Left lung (tissue), 10 donors: ENCODE measurements around the gene RAB29. TPM values are rescaled to one million over a fixed set of nuclear protein-coding genes. Genes with fewer than 3 reads are reported as not detected.

ENCODE experiments used
- ATAC-seq: fragments of 200-7000 bp; cut with Tn5 transposase; one replicate; pipeline ENCODE4 v1.9.1; 2020; ENCODE audit warnings: moderate library complexity
- DNase-seq, 4 donors: peaks; one replicate each; pipeline ENCODE4 v3.0.0-alpha.2; 2013 to 2020
- H3K27ac ChIP-seq, 2 donors: fragments of 200-600 bp; sonication (generic) in 1 of 2; one replicate each; pipeline versions ENCODE4 v1.5.0 to v1.8.0; 2020 to 2021
- H3K27me3 ChIP-seq, 2 donors: fragments of 200-600 bp; sonication (generic) in 1 of 2; one replicate each; pipeline versions ENCODE4 v1.5.0 to v1.8.0; 2020 to 2021
- H3K36me3 ChIP-seq, 2 donors: fragments of 200-600 bp; sonication (generic) in 1 of 2; one replicate each; pipeline versions ENCODE4 v1.5.0 to v1.8.0; 2020 to 2021
- H3K4me1 ChIP-seq, 2 donors: fragments of 200-600 bp; one replicate each; pipeline ENCODE4 v1.8.0; 2021
- H3K4me3 ChIP-seq, 2 donors: fragments of 200-600 bp; sonication (generic) in 1 of 2; one replicate each; pipeline versions ENCODE4 v1.5.0 to v1.8.0; 2020 to 2021; ENCODE audit warnings: mild to moderate bottlenecking in 1 of 2
- H3K9me3 ChIP-seq, 2 donors: fragments of 200-600 bp; sonication (generic) in 1 of 2; one replicate each; pipeline versions ENCODE4 v1.5.0 to v1.8.0; 2020 to 2021
- intact Hi-C, 2 donors: fragments of 100-400 bp; cut with DNase I; formaldehyde crosslinking; loops; one replicate each; pipeline versions ENCODE4 v1.11.2 to v1.14.2; 2022
- polyA plus RNA-seq, 6 donors: library from polyadenylated mRNA; unstranded; fragments of 120-200 nt; gene quantifications; one replicate each; pipeline ENCODE4 v1.2.1, GENCODE V29; 2013; ENCODE audit not compliant: insufficient read length in 6 of 6
- total RNA-seq, 2 donors: library from RNA; stranded (reverse); fragmentation: NEBNext Ultra II Directional; extraction: Animal tissue kit (Norgen Biotek cat#: 25700); gene quantifications; one replicate each; pipeline ENCODE4 v1.2.1, GENCODE V29; 2021
- TF ChIP-seq, protein P1 (sequence below), 2 donors: fragments of 200-600 bp; sonication (generic) in 1 of 2; IDR thresholded peaks; one replicate each; pipeline versions ENCODE4 v1.5.0 to v1.8.0; 2021; ENCODE audit warnings: antibody characterized with exemption in 2 of 2
- donor health status: DM: no; HTN: yes; CAD: no.
- donor health status: DM: no; HTN: no; CAD: no.

RAB29 gene
- total and polyA plus RNA-seq, 8 donors, result 6.1 to 29.9 (median 8.2) TPM

DNA sequence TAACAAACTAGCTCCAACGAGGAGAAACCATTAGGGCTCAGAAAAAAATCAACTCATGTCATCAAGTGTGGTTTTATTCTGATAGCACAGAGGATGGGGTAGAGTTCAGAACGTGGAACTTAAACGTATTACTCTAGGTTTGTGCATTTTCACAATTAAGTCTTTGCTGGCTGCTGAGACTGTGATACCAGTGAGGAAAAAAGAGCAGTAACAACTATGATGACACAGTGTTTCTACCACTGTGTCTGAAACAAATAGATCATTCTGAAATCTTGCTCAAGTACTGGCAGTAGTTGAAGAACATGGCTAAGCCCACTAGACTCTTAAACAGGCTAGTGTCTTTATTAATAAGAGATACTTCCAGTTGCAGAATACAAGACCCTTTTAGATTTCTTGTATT, 56.3 kb downstream of the RAB29 start:
- H3K27me3 ChIP-seq, result no peaks in the 10 kb centered on the region
- peaks cover 0 to 21% of the 10 kb centered on the region in 2 donors for H3K4me1 ChIP-seq
- no peak overlapping the region for H3K27ac ChIP-seq
- DNase-seq, result no peak
- ATAC-seq, result no peak
- TF ChIP-seq, protein P1, sequence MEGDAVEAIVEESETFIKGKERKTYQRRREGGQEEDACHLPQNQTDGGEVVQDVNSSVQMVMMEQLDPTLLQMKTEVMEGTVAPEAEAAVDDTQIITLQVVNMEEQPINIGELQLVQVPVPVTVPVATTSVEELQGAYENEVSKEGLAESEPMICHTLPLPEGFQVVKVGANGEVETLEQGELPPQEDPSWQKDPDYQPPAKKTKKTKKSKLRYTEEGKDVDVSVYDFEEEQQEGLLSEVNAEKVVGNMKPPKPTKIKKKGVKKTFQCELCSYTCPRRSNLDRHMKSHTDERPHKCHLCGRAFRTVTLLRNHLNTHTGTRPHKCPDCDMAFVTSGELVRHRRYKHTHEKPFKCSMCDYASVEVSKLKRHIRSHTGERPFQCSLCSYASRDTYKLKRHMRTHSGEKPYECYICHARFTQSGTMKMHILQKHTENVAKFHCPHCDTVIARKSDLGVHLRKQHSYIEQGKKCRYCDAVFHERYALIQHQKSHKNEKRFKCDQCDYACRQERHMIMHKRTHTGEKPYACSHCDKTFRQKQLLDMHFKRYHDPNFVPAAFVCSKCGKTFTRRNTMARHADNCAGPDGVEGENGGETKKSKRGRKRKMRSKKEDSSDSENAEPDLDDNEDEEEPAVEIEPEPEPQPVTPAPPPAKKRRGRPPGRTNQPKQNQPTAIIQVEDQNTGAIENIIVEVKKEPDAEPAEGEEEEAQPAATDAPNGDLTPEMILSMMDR (IDR thresholded peaks at IDR 0.05), result no peak
- H3K36me3 ChIP-seq, result peaks cover 0 to 71% of the 10 kb centered on the region in 2 donors
- intact Hi-C loops, result loop anchor here in 1 of 2 donors (10.0 kb wide), 1 partner anchor 54 kb away; no protein-coding TSS in a partner anchor
- no peaks in the 10 kb centered on the region for H3K9me3 ChIP-seq
- no peak overlapping the region for H3K4me3 ChIP-seq

Other genes starting within 250 kb of the RAB29 start
- gene ELK4, start 143.5 kb downstream of the RAB29 start, total RNA-seq, result 10 to 100 TPM; 51.5 to 69.9 TPM
- 10 to 100 TPM; 23.6 to 28.4 (median 25.8) TPM for gene ELK4, start 143.5 kb downstream of the RAB29 start, polyA plus RNA-seq
- gene SLC45A3, start 95.0 kb downstream of the RAB29 start, total RNA-seq, result 1 to 10 TPM; 4.1 to 6.3 TPM
- gene SLC45A3, start 95.0 kb downstream of the RAB29 start, polyA plus RNA-seq, result 10 to 100 TPM in 1 of 6 donors, 1 to 10 TPM in 5; 7.2 to 10.7 (median 8.3) TPM
- 100 to 1,000 TPM; 115 to 147 TPM for gene NUCKS1, start 25.3 kb downstream of the RAB29 start, total RNA-seq
- gene NUCKS1, start 25.3 kb downstream of the RAB29 start, polyA plus RNA-seq, result 100 to 1,000 TPM; 366 to 481 (median 378) TPM
- gene SLC41A1, start 37.7 kb upstream of the RAB29 start, total RNA-seq, result 10 to 100 TPM; 29.4 to 36.1 TPM
- gene SLC41A1, start 37.7 kb upstream of the RAB29 start, polyA plus RNA-seq, result 10 to 100 TPM; 36.6 to 46.8 (median 43.6) TPM
- under 1 TPM; 0.13 to 0.32 TPM for gene PM20D1, start 74.7 kb upstream of the RAB29 start, total RNA-seq
- gene PM20D1, start 74.7 kb upstream of the RAB29 start, polyA plus RNA-seq, result under 1 TPM; 0.29 to 0.79 (median 0.56) TPM
- 10 to 100 TPM in 1 of 2 donors, 1 to 10 TPM in 1; 7.6 to 42.5 TPM for gene SLC26A9, start 168.0 kb upstream of the RAB29 start, total RNA-seq
- 1 to 10 TPM; 4.1 to 8.5 (median 6.2) TPM for gene SLC26A9, start 168.0 kb upstream of the RAB29 start, polyA plus RNA-seq
- gene RAB7B, start 227.9 kb upstream of the RAB29 start, total RNA-seq, result 10 to 100 TPM; 13.4 to 14.2 TPM
- 1 to 10 TPM; 3.2 to 4.8 (median 3.7) TPM for gene RAB7B, start 227.9 kb upstream of the RAB29 start, polyA plus RNA-seq
- gene CTSE, start 248.4 kb upstream of the RAB29 start, total RNA-seq, result 100 to 1,000 TPM; 191 to 624 TPM
- under 1 TPM; 0.35 to 0.93 (median 0.53) TPM for gene CTSE, start 248.4 kb upstream of the RAB29 start, polyA plus RNA-seq